Spinal cord (tissue), 10 donors: ENCODE results near the gene AGBL1. TPM values are rescaled to one million over a fixed set of nuclear protein-coding genes. Genes with fewer than 3 reads are reported as not detected.

Experiments used
- DNase-seq, 6 donors: peaks; one replicate each; pipeline versions ENCODE4 v3.0.0 to v3.0.0-alpha.2; 2013 to 2015; ENCODE audit warnings: low spot score in 6 of 6, low read depth in 4 of 6
- H3K27ac ChIP-seq: one replicate; pipeline ENCODE4 v1.5.1; 2013; ENCODE audit warnings: low read depth, low read length, control low read depth
- H3K27me3 ChIP-seq: one replicate; pipeline ENCODE4 v1.6.1; 2013; ENCODE audit warnings: low read length; ENCODE audit not compliant: control insufficient read depth, insufficient read depth
- H3K36me3 ChIP-seq: one replicate; pipeline ENCODE4 v1.6.1; 2013; ENCODE audit warnings: low read length; ENCODE audit not compliant: control insufficient read depth, insufficient read depth
- H3K4me1 ChIP-seq: one replicate; pipeline ENCODE4 v1.6.1; 2013; ENCODE audit warnings: low read length; ENCODE audit not compliant: control insufficient read depth, insufficient read depth
- H3K4me3 ChIP-seq: one replicate; pipeline ENCODE4 v1.5.1; 2013; ENCODE audit warnings: low read depth, low read length, control low read depth
- H3K9me3 ChIP-seq: one replicate; pipeline ENCODE4 v1.6.1; 2013; ENCODE audit warnings: low read length; ENCODE audit not compliant: control insufficient read depth, insufficient read depth
- WGBS: methylation state at CpG from one replicate; pipeline ENCODE4 v1.1.5; 2013; ENCODE audit warnings: missing lambda C conversion rate; ENCODE audit not compliant: insufficient coverage; 5-methylcytosine and 5-hydroxymethylcytosine counted together
- polyA plus RNA-seq, 2 donors: library from polyadenylated mRNA; unstranded; fragments of 120-200 nt; gene quantifications; one replicate each; pipeline ENCODE4 v1.2.1, GENCODE V29; 2013; ENCODE audit not compliant: insufficient read length in 2 of 2
- total RNA-seq, 2 donors: library from RNA; depleted of rRNA in 1 of 2; stranded (reverse); fragments of 120-200 nt in 1 of 2; fragments of >200 nt in 1 of 2; gene quantifications; one replicate each; pipeline versions ENCODE4 v1.2.3 to v1.2.4, GENCODE V29; 2013 to 2014
- donor health status: healthy.

The AGBL1 gene
- total and polyA plus RNA-seq, 4 donors: 0.33 to 1.1 (median 0.45) TPM

GRCh38 chr15:86488046-86488445 lies 408.4 kb downstream of the AGBL1 start:
- Histone ChIP-seq H3K27ac (no peak overlapping the region), H3K9me3 (no peaks in the 10 kb centered on the region), H3K4me1 (no peaks in the 10 kb centered on the region), H3K4me3 (no peak overlapping the region), H3K27me3 (no peaks in the 10 kb centered on the region), H3K36me3 (no peaks in the 10 kb centered on the region)
- WGBS: no CpG with 5 or more reads among the region's 3 CpGs
- DNase-seq: no peak

- DNase-seq: peak in 1 of 6 donors; percentile 67
- no peak overlapping the region for H3K27ac ChIP-seq
- H3K36me3 ChIP-seq: no peaks in the 10 kb centered on the region
- no peak overlapping the region for H3K4me3 ChIP-seq
- no peaks in the 10 kb centered on the region for H3K27me3 ChIP-seq
- H3K4me1 ChIP-seq: no peaks in the 10 kb centered on the region
- H3K9me3 ChIP-seq: no peaks in the 10 kb centered on the region
- no CpG with 5 or more reads among the region's 5 CpGs for WGBS
These were observed 410.3 kb downstream of the AGBL1 start for GRCh38 chr15:86489981-86490380.

GRCh38 chr15:86491118-86491517 lies 411.4 kb downstream of the AGBL1 start:
- Histone ChIP-seq H3K27me3 (no peaks in the 10 kb centered on the region), H3K9me3 (no peaks in the 10 kb centered on the region), H3K4me1 (no peaks in the 10 kb centered on the region), H3K36me3 (no peaks in the 10 kb centered on the region), H3K4me3 (no peak overlapping the region), H3K27ac (no peak overlapping the region)
- DNase-seq: no peak
- WGBS: 100% methylated on average over 2 of the region's 2 CpGs

DNA sequence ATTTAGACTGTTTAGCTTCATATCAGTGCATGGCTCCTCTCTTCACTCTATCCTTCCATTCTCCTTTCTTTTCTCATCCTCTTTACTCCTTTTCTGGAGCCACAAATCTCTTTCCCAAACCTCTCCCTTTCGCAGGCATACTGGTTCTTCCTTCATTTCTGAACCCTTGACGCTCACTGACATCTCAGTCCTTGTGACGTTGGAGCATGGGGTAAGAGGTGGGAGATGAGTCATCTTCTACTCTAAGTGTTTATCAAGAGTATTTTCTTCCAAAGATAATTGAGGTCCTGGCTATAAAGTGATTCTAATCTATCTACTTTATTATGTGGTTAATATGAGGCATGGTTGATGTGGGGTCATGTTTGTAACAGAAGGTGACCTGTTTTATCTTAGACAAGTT lies 414.2 kb downstream of the AGBL1 start:
- H3K4me1 ChIP-seq: no peaks in the 10 kb centered on the region
- H3K4me3 ChIP-seq: no peak overlapping the region
- H3K27me3 ChIP-seq: no peaks in the 10 kb centered on the region
- H3K9me3 ChIP-seq: no peaks in the 10 kb centered on the region
- DNase-seq: no peak
- no peaks in the 10 kb centered on the region for H3K36me3 ChIP-seq
- no CpG with 5 or more reads among the region's 3 CpGs for WGBS
- no peak overlapping the region for H3K27ac ChIP-seq

- WGBS: no CpG with 5 or more reads among the region's 1 CpG
- no peaks in the 10 kb centered on the region for H3K4me1 ChIP-seq
These were observed 414.8 kb downstream of the AGBL1 start for GRCh38 chr15:86494475-86494874.

DNA sequence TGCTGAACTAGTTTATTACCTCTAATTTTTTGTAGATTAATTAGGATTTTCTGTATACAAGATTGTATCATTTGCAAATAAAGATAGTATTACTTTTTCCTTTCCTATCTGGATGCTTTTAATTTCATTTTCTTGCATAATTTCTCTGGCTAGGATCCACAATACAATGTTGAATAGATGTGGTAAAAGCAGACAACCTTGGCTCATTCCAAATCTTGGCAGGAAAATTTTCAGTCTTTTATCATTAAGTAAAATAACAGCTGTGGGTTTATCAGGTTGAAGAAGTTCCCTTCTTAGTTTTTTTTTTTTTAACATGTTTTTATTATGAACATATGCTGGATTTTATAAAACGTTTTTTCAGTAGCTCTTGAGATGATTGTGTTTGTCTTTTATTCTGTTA lies 422.6 kb downstream of the AGBL1 start:
- Histone ChIP-seq H3K4me3 (no peak overlapping the region), H3K9me3 (no peaks in the 10 kb centered on the region), H3K27ac (no peak overlapping the region), H3K27me3 (no peaks in the 10 kb centered on the region), H3K36me3 (no peaks in the 10 kb centered on the region), H3K4me1 (no peaks in the 10 kb centered on the region)
- no CpG with 5 or more reads among the region's 1 CpG for WGBS
- DNase-seq: peak in 1 of 6 donors; percentile 58

More at GRCh38 chr15:86494475-86494874, 414.8 kb downstream of the AGBL1 start:
- Histone ChIP-seq H3K27me3 (no peaks in the 10 kb centered on the region), H3K9me3 (no peaks in the 10 kb centered on the region), H3K27ac (no peak overlapping the region), H3K4me3 (no peak overlapping the region), H3K36me3 (no peaks in the 10 kb centered on the region)
- no peak for DNase-seq

DNA sequence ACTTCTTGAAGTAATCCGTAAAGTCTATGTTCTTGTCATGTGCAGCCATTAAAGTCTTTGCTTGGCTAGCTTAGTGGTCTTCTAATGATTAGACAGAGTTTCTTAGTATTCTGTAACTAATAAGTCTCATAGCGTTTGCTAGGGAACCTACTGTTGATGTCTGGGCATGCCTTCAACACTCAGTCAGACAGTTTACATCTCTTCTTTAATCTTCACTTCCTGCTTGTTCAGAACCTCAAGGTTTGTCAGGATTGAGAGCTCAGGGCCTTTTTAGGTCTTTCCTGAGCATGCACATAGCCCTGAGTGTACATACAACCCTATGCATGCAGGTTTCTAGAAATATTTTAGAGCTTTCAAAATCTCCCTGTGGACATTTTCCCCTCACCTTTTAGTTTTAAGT lies 426.3 kb downstream of the AGBL1 start:
- Histone ChIP-seq H3K27ac (no peak overlapping the region), H3K36me3 (no peaks in the 10 kb centered on the region), H3K4me3 (no peak overlapping the region), H3K27me3 (no peaks in the 10 kb centered on the region), H3K4me1 (no peaks in the 10 kb centered on the region), H3K9me3 (no peaks in the 10 kb centered on the region)
- 100% methylated on average over 1 of the region's 2 CpGs for WGBS
- DNase-seq: no peak

- no peaks in the 10 kb centered on the region for H3K27me3 ChIP-seq
- 75% methylated on average over 1 of the region's 2 CpGs for WGBS
- no peaks in the 10 kb centered on the region for H3K9me3 ChIP-seq
- no peak overlapping the region for H3K27ac ChIP-seq
- no peaks in the 10 kb centered on the region for H3K36me3 ChIP-seq
- DNase-seq: peak in 1 of 6 donors; percentile 69
- no peaks in the 10 kb centered on the region for H3K4me1 ChIP-seq
- H3K4me3 ChIP-seq: no peak overlapping the region
These were observed 426.7 kb downstream of the AGBL1 start for GRCh38 chr15:86506401-86506800.

DNA sequence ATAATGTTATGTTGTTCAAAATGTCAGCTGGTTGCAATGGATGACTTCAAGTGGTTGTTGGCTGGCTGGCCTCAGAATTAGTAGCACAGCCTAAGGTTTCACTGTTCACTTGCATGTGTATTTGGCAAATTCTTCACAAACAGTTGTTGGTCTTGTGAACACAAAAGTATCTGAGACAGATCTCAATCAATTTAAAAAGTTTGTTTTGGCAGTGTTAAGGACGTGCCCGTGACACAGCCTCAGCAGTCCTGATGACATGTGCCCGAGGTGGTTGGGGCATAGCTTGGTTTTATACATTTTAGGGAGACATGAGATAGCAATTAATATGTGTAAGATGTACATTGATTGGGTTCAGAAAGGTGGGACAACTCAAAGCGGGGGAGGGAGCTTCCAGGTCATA lies 436.0 kb downstream of the AGBL1 start:
- Histone ChIP-seq H3K27me3 (no peaks in the 10 kb centered on the region), H3K4me1 (no peaks in the 10 kb centered on the region), H3K9me3 (no peaks in the 10 kb centered on the region), H3K27ac (no peak overlapping the region), H3K4me3 (no peak overlapping the region), H3K36me3 (no peaks in the 10 kb centered on the region)
- 95% methylated on average over 4 of the region's 4 CpGs for WGBS
- no peak for DNase-seq

GRCh38 chr15:86522721-86523120 lies 443.1 kb downstream of the AGBL1 start:
- H3K4me3 ChIP-seq: no peak overlapping the region
- H3K27ac ChIP-seq: no peak overlapping the region
- H3K36me3 ChIP-seq: no peaks in the 10 kb centered on the region
- 88% methylated on average over 2 of the region's 3 CpGs for WGBS
- H3K4me1 ChIP-seq: no peaks in the 10 kb centered on the region
- DNase-seq: no peak
- H3K9me3 ChIP-seq: no peaks in the 10 kb centered on the region
- H3K27me3 ChIP-seq: no peaks in the 10 kb centered on the region
